Measurements from ENCODE around the gene EMP1.

Gene EMP1

DNA sequence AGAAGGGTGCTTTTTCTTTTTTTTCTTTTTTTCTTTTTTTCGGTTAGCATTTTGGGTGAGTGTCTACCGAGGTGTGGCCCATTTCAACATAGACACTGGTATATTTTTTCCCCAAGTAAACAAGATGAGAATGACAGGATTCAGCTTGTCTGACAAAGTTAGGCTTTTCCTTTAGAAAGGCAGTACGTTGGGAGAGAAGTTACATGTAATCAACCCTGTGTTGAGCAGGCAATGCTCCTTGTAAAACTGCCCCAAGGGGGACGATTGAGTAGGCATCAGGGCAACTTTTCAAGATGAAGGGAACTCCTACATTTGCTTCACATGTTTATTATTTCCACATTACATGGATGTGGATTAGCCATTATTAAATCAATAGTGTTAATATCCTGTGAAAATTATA is 1.7 kb downstream of the EMP1 start:
- no peak for DNase-seq (ENCODE audit: low spot score)

- no peak for DNase-seq (ENCODE audit: low spot score)
Measured at GRCh38 chr12:13198876-13199275, 2.4 kb downstream of the EMP1 start.

GRCh38 chr12:13199592-13199991 is 3.1 kb downstream of the EMP1 start:
- no peak for DNase-seq (ENCODE audit: low spot score)

DNA sequence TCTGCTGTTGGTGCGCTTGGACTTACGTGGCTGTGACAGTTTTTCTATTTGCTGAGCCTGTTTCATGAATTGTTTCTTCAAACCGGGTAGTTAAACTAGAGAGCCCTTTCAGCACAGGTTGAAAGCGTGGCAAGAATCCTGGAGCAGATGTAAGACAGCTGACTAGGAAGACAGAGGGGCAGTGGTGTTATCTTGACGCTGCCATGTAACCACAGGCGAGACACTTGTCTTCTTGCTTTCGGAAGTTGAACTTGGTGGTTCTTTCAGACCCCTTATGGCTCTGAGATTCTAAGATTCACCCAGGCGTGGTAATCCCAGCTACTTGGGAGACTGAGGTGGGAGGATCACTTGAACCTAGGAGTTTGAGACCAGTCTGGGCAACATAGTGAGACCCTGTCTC is 4.3 kb downstream of the EMP1 start:
- DNase-seq (ENCODE audit: low spot score): no peak

- no peak for DNase-seq (ENCODE audit: low spot score)
Measured at GRCh38 chr12:13203034-13203922, 6.8 kb downstream of the EMP1 start.

GRCh38 chr12:13204428-13204827 is 7.9 kb downstream of the EMP1 start:
- no peak for DNase-seq (ENCODE audit: low spot score)

DNA sequence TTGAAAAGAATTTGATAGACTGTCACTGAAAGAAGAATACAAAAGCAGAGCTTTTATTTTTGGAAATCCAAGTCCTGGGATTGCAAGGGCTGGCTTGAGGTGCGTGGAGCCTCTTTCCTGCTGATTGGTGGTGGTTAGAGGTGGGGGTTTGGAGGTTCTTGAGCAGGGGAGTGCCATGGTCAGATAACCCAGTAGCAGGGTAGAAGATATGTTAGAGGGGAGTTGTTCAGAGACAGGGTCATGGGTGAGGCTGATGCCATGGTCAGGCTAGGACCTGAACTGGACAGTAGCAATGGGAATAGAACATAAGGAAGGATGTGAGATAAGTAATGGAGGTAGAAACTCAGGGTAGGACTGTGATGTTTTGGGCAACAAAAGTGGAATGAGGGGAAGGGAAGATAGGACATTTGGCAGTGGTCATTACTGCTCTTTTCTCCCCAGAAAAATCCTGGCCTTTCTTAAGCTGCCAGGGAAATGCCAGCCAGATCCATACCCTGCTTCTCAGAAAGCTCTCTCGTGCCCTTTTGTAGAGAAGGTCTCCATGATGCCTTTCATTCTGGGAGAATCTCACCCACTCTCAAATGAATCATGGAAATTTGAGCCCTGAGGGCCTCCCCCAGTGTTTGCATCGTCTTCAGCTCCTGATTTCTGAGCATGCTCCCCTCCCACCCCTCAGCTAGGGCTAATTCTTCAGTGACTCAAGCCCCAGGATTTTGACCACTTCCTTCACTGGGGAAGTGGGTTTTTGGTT is 9.5 kb downstream of the EMP1 start:
- DNase-seq (ENCODE audit: low spot score): no peak

GRCh38 chr12:13206560-13206897 is 10.0 kb downstream of the EMP1 start:
- DNase-seq (ENCODE audit: low spot score): no peak

- DNase-seq (ENCODE audit: low spot score): no peak
Measured at GRCh38 chr12:13208533-13209435, 12.3 kb downstream of the EMP1 start.

GRCh38 chr12:13209436-13210235 is 13.1 kb downstream of the EMP1 start:
- DNase-seq (ENCODE audit: low spot score): no peak

DNA sequence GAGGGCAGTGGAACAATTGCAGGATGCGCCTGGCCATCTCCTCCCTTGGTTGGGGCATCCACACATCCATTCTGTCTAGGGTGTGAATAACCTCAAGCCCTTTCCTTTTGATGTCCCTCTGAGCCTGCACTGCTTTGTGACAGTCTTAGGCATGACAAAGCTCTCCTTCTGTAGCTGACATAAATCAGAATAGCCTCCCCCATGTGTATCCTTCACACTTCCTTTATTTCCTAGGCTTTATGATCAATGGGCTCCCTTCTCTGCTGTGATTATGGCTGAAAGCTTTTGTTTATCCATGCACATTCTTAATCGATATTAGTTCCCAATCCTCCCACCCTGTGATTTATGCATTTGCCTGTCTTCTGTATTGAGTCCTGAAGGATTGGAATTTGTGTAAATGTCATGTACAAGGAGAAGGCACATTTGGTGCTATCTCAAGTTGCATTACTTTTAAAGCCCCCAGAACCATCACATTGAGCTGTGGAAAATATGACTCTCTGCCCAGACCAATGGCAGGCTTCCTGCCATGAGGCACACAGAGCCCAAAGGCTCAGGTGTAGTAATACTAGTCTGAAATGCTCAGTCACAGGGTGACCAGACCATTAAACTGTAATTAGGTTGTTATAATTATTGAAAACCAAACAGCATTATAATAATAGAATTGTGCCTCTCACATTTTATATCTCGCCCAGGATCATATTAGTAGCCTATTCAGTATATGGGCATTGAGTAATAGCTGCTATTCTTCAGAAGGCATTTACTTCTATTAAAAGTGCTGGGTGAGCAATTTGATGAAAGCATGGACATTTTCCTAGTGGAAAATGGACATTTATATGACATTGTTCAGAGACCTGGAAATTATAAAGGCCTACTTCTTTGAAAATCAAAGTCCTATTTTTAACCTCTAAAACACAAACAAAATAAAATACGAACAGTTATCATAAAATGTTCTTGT is 14.0 kb downstream of the EMP1 start:
- no peak for DNase-seq (ENCODE audit: low spot score)

DNA sequence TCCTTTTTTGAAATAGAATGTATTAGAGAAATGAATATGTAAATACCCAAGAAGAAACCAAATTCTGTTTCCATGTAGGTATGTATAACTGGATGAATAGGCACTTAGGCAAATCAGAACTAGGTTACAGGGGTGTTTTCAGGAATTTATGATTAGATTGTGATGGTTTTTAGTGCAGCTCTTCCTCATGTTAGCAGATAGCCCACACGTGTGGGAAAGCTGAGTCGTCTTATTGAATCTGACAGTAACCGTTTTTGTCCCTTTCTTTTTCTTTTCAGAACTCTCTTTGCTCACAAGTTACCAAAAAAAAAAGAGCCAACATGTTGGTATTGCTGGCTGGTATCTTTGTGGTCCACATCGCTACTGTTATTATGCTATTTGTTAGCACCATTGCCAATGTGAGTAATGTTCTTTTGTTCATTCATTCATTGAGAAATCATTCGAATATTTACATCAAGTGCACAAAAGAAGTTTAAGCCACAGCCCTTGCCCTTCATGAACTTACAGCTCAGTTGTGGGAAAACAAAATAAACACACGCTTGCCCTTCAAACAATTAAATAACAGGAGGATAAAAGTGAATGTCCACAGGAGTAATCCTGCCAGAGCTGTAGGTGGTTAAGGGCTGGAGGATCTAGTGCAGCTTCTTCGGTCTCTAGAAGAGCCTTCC is 14.8 kb downstream of the EMP1 start:
- DNase-seq (ENCODE audit: low spot score): no peak

- DNase-seq (ENCODE audit: low spot score): peak; percentile 31
Measured at GRCh38 chr12:13211859-13212664, 15.5 kb downstream of the EMP1 start.

- DNase-seq (ENCODE audit: low spot score): no peak
Measured at GRCh38 chr12:13215056-13215455, 18.5 kb downstream of the EMP1 start.

- DNase-seq (ENCODE audit: low spot score): no peak
Measured at GRCh38 chr12:13218641-13219040, 22.1 kb downstream of the EMP1 start.

- DNase-seq (ENCODE audit: low spot score): no peak
Measured at GRCh38 chr12:13219320-13219719, 22.8 kb downstream of the EMP1 start.

DNA sequence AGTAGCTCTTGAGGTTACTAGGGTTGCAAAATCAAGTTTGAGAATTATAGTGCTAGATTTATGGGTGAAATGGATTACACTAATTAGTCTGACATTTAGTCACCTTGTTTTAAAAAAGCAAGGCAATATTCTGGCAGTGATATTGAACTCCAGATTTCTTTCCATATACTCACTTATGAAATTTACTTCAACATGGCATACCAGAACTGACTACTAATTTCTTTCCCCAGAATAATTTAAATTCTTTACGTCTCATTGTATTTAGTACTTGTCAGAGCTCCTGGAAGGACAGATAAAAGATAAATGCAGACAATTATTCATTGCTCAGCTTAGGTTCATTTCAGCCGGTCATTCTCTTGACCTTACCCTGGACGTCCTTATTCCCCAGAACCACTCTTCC is 24.3 kb downstream of the EMP1 start:
- no peak for DNase-seq (ENCODE audit: low spot score)

GRCh38 chr12:13222076-13222475 is 25.6 kb downstream of the EMP1 start:
- DNase-seq (ENCODE audit: low spot score): no peak

Measured in HuH-7.5 (cell line).